ENCODE measurements around the gene GPR180.
A peak's percentile ranks its signal among the peaks of the same experiment; 100 is the strongest.

Gene GPR180

DNA sequence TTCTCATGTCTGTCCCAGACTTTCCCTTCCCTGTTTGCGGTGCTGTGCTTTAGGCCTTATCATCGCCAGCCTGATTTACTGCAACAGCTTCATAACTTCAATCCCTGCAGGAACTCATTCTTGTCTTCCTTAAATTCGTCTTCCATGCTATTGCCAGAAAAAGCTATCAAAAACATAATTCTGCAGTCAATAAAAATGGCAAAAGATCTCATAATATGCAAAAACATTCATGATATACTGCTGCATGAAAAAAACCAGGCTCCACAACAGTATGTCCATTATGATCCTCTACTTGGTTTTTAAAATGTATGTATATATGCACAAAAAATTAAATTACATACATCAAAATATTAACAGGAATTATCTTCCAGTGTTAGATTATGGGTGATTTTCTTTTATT is 34.1 kb upstream of the GPR180 start:
- 89 to 91% methylated on average over 3 of the region's 3 CpGs for WGBS, 2 experiments (ENCODE audit: insufficient coverage in 2 of 2)
- H3K9me3 ChIP-seq (ENCODE audit: control insufficient read depth, low read length), result no peaks in the 10 kb centered on the region
- no peak overlapping the region for H3K27ac ChIP-seq (ENCODE audit: low read depth, low read length, severe bottlenecking)
- H3K36me3 ChIP-seq (ENCODE audit: control insufficient read depth, insufficient read depth, low read length), result peaks cover 32% of the 10 kb centered on the region
- no peak overlapping the region for H3K4me3 ChIP-seq (ENCODE audit: extremely low read depth, insufficient read depth, low read length, poor library complexity, severe bottlenecking)
- H3K4me1 ChIP-seq (ENCODE audit: control insufficient read depth, insufficient read depth, low read length, poor library complexity, severe bottlenecking), result no peaks in the 10 kb centered on the region

DNA sequence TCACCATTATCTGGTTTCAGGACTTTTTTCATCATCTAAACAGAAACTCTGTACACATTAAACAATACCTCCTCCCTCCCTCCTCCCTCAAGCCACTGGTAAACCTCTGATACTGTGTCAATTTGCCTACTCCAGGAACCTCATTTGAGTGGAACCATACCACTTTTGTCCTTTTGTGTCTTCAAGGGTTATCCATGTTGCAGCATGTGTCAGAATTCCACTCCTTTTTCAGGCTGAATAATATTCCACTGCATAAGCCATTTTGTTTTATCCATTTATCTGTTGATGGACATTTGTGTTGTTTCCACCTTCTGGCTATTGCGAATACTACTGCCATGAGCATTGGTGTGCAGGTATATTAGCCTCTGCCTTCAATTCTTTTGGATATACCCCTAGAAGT is 33.2 kb upstream of the GPR180 start:
- H3K36me3 ChIP-seq (ENCODE audit: control insufficient read depth, insufficient read depth, low read length), result peaks cover 40% of the 10 kb centered on the region
- H3K4me3 ChIP-seq (ENCODE audit: extremely low read depth, insufficient read depth, low read length, poor library complexity, severe bottlenecking), result no peak overlapping the region
- H3K27ac ChIP-seq (ENCODE audit: low read depth, low read length, severe bottlenecking), result no peak overlapping the region
- 100% methylated on average over 1 of the region's 1 CpG; no CpG with 5 or more reads in 1 of the 2 experiments for WGBS, 2 experiments (ENCODE audit: insufficient coverage in 2 of 2)
- no peaks in the 10 kb centered on the region for H3K9me3 ChIP-seq (ENCODE audit: control insufficient read depth, low read length)
- no peaks in the 10 kb centered on the region for H3K4me1 ChIP-seq (ENCODE audit: control insufficient read depth, insufficient read depth, low read length, poor library complexity, severe bottlenecking)

DNA sequence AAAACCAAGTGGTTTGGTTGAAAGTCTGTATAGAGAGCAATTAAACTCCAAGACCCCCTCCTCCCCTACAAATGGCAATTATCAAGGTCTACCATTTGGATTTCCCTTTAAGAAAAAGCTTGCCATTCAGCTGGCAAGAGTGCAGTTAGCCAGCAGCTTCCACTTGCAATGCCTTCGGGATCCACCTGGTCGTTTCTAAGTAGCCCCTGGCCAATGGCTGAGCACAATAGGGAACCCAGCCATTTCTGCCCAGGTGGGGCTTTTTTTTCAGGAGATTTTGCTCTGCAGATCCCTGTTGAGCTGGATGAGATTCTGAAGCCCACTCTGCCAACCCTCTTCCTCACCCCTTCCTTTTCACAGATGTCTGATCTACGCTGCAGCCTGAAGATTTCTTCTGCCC is 32.0 kb upstream of the GPR180 start:
- Histone ChIP-seq H3K4me3 (ENCODE audit: extremely low read depth, insufficient read depth, low read length, poor library complexity, severe bottlenecking) (no peak overlapping the region), H3K36me3 (ENCODE audit: control insufficient read depth, insufficient read depth, low read length) (peaks cover 49% of the 10 kb centered on the region), H3K27ac (ENCODE audit: low read depth, low read length, severe bottlenecking) (no peak overlapping the region), H3K9me3 (ENCODE audit: control insufficient read depth, low read length) (no peaks in the 10 kb centered on the region), H3K4me1 (ENCODE audit: control insufficient read depth, insufficient read depth, low read length, poor library complexity, severe bottlenecking) (no peaks in the 10 kb centered on the region)
- WGBS, 2 experiments (ENCODE audit: insufficient coverage in 2 of 2), result 93 to 97% methylated on average over 3 of the region's 3 CpGs

- no peaks in the 10 kb centered on the region for H3K4me1 ChIP-seq (ENCODE audit: control insufficient read depth, insufficient read depth, low read length, poor library complexity, severe bottlenecking)
- no peak overlapping the region for H3K4me3 ChIP-seq (ENCODE audit: extremely low read depth, insufficient read depth, low read length, poor library complexity, severe bottlenecking)
- no peaks in the 10 kb centered on the region for H3K9me3 ChIP-seq (ENCODE audit: control insufficient read depth, low read length)
- H3K36me3 ChIP-seq (ENCODE audit: control insufficient read depth, insufficient read depth, low read length), result peaks cover 74% of the 10 kb centered on the region
- 100% methylated on average over 1 of the region's 1 CpG; no CpG with 5 or more reads in 1 of the 2 experiments for WGBS, 2 experiments (ENCODE audit: insufficient coverage in 2 of 2)
- H3K27ac ChIP-seq (ENCODE audit: low read depth, low read length, severe bottlenecking), result no peak overlapping the region
Measured at GRCh38 chr13:94579063-94579462, 22.6 kb upstream of the GPR180 start.

- no peak overlapping the region for H3K4me3 ChIP-seq (ENCODE audit: extremely low read depth, insufficient read depth, low read length, poor library complexity, severe bottlenecking)
- WGBS, 2 experiments (ENCODE audit: insufficient coverage in 2 of 2), result no CpG with 5 or more reads among the region's 1 CpG
- H3K4me1 ChIP-seq (ENCODE audit: control insufficient read depth, insufficient read depth, low read length, poor library complexity, severe bottlenecking), result no peaks in the 10 kb centered on the region
- H3K9me3 ChIP-seq (ENCODE audit: control insufficient read depth, low read length), result no peaks in the 10 kb centered on the region
- H3K27ac ChIP-seq (ENCODE audit: low read depth, low read length, severe bottlenecking), result no peak overlapping the region
- H3K36me3 ChIP-seq (ENCODE audit: control insufficient read depth, insufficient read depth, low read length), result peaks cover 66% of the 10 kb centered on the region
Measured at GRCh38 chr13:94583926-94584325, 17.7 kb upstream of the GPR180 start.

GRCh38 chr13:94585543-94586101 is 16.0 kb upstream of the GPR180 start:
- Histone ChIP-seq H3K36me3 (ENCODE audit: control insufficient read depth, insufficient read depth, low read length) (peaks cover 58% of the 10 kb centered on the region), H3K4me1 (ENCODE audit: control insufficient read depth, insufficient read depth, low read length, poor library complexity, severe bottlenecking) (no peaks in the 10 kb centered on the region), H3K9me3 (ENCODE audit: control insufficient read depth, low read length) (no peaks in the 10 kb centered on the region), H3K4me3 (ENCODE audit: extremely low read depth, insufficient read depth, low read length, poor library complexity, severe bottlenecking) (no peak overlapping the region), H3K27ac (ENCODE audit: low read depth, low read length, severe bottlenecking) (no peak overlapping the region)
- 92 to 98% methylated on average over 5 of the region's 6 CpGs for WGBS, 2 experiments (ENCODE audit: insufficient coverage in 2 of 2)

DNA sequence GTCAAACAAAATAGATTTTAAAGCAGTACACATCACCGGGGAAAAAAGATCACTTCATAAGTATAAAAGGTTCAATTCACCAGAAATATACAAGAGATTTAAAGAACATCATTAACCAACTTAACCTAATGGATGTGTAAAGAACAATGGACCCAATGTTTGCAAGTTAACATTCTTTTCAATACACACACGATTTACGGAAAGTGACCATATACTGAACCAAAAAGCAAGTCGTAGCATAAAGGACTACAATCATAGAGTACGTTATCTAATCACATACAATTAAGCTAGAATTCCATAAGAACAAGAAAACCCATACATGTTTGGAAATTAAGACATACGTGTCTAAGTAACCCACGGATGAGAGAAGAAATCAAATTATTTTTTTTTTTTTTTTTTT is 15.3 kb upstream of the GPR180 start:
- 81 to 95% methylated on average over 3 to 4 of the region's 7 CpGs for WGBS, 2 experiments (ENCODE audit: insufficient coverage in 2 of 2)
- no peak overlapping the region for H3K27ac ChIP-seq (ENCODE audit: low read depth, low read length, severe bottlenecking)
- H3K4me3 ChIP-seq (ENCODE audit: extremely low read depth, insufficient read depth, low read length, poor library complexity, severe bottlenecking), result no peak overlapping the region
- H3K36me3 ChIP-seq (ENCODE audit: control insufficient read depth, insufficient read depth, low read length), result peaks cover 58% of the 10 kb centered on the region
- H3K9me3 ChIP-seq (ENCODE audit: control insufficient read depth, low read length), result no peaks in the 10 kb centered on the region
- no peaks in the 10 kb centered on the region for H3K4me1 ChIP-seq (ENCODE audit: control insufficient read depth, insufficient read depth, low read length, poor library complexity, severe bottlenecking)

- Histone ChIP-seq H3K4me3 (ENCODE audit: extremely low read depth, insufficient read depth, low read length, poor library complexity, severe bottlenecking) (no peak overlapping the region), H3K4me1 (ENCODE audit: control insufficient read depth, insufficient read depth, low read length, poor library complexity, severe bottlenecking) (no peaks in the 10 kb centered on the region), H3K36me3 (ENCODE audit: control insufficient read depth, insufficient read depth, low read length) (peaks cover 52% of the 10 kb centered on the region), H3K9me3 (ENCODE audit: control insufficient read depth, low read length) (no peaks in the 10 kb centered on the region), H3K27ac (ENCODE audit: low read depth, low read length, severe bottlenecking) (no peak overlapping the region)
- WGBS, 2 experiments (ENCODE audit: insufficient coverage in 2 of 2), result 100% methylated on average over 2 to 3 of the region's 4 CpGs
Measured at GRCh38 chr13:94588541-94588940, 13.1 kb upstream of the GPR180 start.

DNA sequence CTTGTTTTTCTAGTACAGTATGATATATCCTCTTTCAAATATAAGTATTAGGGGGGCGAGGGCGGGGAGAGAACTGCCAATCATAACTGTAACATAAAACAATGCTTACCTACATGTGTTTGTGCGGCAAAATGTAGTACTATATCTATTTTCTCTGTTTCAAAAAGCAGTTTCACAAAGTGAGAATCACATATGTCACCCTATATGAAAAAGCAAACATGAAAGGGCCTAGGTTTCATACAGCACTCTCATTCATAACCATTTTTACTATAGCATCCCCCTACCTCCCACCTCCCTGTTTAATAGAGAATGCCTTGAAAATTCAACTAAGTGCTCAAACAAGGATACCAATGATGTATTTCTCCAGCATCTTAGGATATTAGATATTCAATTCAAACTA is 10.9 kb upstream of the GPR180 start:
- no peaks in the 10 kb centered on the region for H3K9me3 ChIP-seq (ENCODE audit: control insufficient read depth, low read length)
- no peak overlapping the region for H3K4me3 ChIP-seq (ENCODE audit: extremely low read depth, insufficient read depth, low read length, poor library complexity, severe bottlenecking)
- WGBS, 2 experiments (ENCODE audit: insufficient coverage in 2 of 2), result 75% methylated on average over 1 of the region's 3 CpGs; no CpG with 5 or more reads in 1 of the 2 experiments

DNA sequence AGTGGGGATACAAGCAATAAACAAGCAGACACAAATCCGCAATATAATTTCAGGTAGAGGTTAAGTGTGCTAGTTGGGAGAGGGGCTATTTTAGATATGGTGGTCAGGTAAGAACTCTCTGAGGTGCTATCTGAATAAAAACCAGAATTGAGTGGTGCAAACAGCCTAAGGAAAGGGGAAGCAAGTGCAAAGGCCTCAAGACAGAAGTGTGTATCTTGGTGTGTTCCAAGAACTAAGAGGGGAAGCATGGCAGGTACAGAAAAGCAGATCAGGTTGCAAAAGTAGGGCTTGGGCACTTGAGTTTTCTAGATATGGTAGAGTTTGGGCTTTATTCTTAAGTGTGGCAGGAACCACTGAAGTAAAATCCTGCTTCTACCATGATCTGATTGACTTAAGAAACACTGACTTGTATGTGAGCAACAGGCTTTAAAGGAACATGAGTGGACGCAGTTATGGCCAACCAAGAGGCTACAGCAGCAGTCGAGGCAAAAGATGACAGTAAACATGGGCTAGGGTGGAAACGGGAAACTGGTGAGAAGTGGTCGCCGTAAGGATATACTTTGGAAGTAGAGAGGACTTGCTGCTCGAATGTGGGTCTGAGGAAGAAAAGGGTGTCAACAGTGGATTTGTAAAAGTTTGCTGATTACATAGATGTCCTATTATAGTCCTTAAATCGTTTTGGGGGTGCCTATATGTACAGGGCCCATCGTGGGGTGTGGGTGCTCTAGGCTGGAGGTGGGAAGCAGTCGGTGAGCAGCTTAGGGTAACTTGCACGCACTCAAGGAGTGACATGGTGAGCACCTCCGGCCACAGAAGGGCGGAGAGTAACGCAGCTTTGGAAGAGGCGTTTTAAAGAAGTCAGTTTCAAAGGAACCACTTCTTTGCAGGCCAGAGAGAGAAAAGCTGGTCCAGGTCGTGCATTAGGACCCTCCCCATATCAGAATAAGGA is 6.4 kb upstream of the GPR180 start:
- Histone ChIP-seq H3K4me1 (ENCODE audit: control insufficient read depth, insufficient read depth, low read length, poor library complexity, severe bottlenecking) (peaks cover 12% of the 10 kb centered on the region), H3K36me3 (ENCODE audit: control insufficient read depth, insufficient read depth, low read length) (peaks cover 23% of the 10 kb centered on the region), H3K4me3 (ENCODE audit: extremely low read depth, insufficient read depth, low read length, poor library complexity, severe bottlenecking) (peak overlapping the region; percentile 99), H3K27ac (ENCODE audit: low read depth, low read length, severe bottlenecking) (no peak overlapping the region), H3K9me3 (ENCODE audit: control insufficient read depth, low read length) (peaks cover 1% of the 10 kb centered on the region)
- WGBS, 2 experiments (ENCODE audit: insufficient coverage in 2 of 2), result 12 to 14% methylated on average over 12 to 16 of the region's 16 CpGs

More for the DNA sequence above, 10.9 kb upstream of the GPR180 start:
- Histone ChIP-seq H3K27ac (ENCODE audit: low read depth, low read length, severe bottlenecking) (no peak overlapping the region), H3K4me1 (ENCODE audit: control insufficient read depth, insufficient read depth, low read length, poor library complexity, severe bottlenecking) (peaks cover 12% of the 10 kb centered on the region), H3K36me3 (ENCODE audit: control insufficient read depth, insufficient read depth, low read length) (peaks cover 34% of the 10 kb centered on the region)
